WTC11 (cell line): ENCODE data around the gene CTNNA2. TPM values are rescaled to one million over a fixed set of nuclear protein-coding genes. Genes with fewer than 3 reads are reported as not detected.

ENCODE experiments used
- ATAC-seq: fragments of 200-7000 bp; cut with Tn5 transposase; 2 replicates; pipeline ENCODE4 v1.10.0; 2021; ENCODE audit warnings: mild to moderate bottlenecking, moderate library complexity
- CTCF ChIA-PET: fragments of 300-600 bp; sonication (Branson Sonifier 250); formaldehyde crosslinking; loops from one replicate; lab custom pipeline; 2021; ENCODE audit warnings: antibody characterized with exemption; lab: Charles Lee
- POLR2A ChIA-PET: fragments of 350-600 bp; sonication (Branson Sonifier 250); formaldehyde crosslinking; loops from one replicate; lab custom pipeline; 2021; ENCODE audit warnings: antibody characterized with exemption; lab: Charles Lee
- DNase-seq: peaks from one replicate; pipeline ENCODE4 v3.0.0; 2021; ENCODE audit warnings: low spot score
- H3K27ac Mint-ChIP-seq: 2 replicates; pipeline ENCODE4 v1.8.0; 2021; ENCODE audit warnings: mixed read lengths
- H3K27me3 Mint-ChIP-seq: 2 replicates; pipeline ENCODE4 v1.8.0; 2021; ENCODE audit warnings: low read depth, mild to moderate bottlenecking, moderate library complexity, mixed read lengths
- H3K36me3 Mint-ChIP-seq: 2 replicates; pipeline ENCODE4 v1.8.0; 2021; ENCODE audit warnings: mixed read lengths
- H3K4me1 Mint-ChIP-seq: 2 replicates; pipeline ENCODE4 v1.8.0; 2022; ENCODE audit warnings: mixed read lengths
- H3K4me3 Mint-ChIP-seq: 2 replicates; pipeline ENCODE4 v1.8.0; 2021; ENCODE audit warnings: mild to moderate bottlenecking, moderate library complexity, mixed read lengths
- H3K9me3 Mint-ChIP-seq: 2 replicates; pipeline ENCODE4 v1.8.0; 2021; ENCODE audit warnings: mixed read lengths
- EMX1 ChIP-seq: fragments of 250-450 bp; sonication (Bioruptor Pico); IDR thresholded peaks from 2 replicates; pipeline ENCODE4 v1.8.0; 2021; ENCODE audit warnings: mild to moderate bottlenecking
- ETV6 ChIP-seq: sonication (generic); formaldehyde crosslinking; IDR thresholded peaks from 2 replicates; pipeline ENCODE4 v1.8.1; 2022; ENCODE audit warnings: mild to moderate bottlenecking, missing genetic modification reagents
- FOXJ3 ChIP-seq: sonication (generic); formaldehyde crosslinking; IDR thresholded peaks from 2 replicates; pipeline ENCODE4 v1.9.0; 2021; ENCODE audit warnings: missing genetic modification reagents, mild to moderate bottlenecking, borderline replicate concordance
- FOXP1 ChIP-seq: sonication (generic); formaldehyde crosslinking; IDR thresholded peaks from 2 replicates; pipeline ENCODE4 v1.8.0; 2022; ENCODE audit warnings: missing genetic modification reagents, mild to moderate bottlenecking, moderate library complexity, borderline replicate concordance
- IRF2 ChIP-seq: sonication (generic); formaldehyde crosslinking; IDR thresholded peaks from 2 replicates; pipeline ENCODE4 v1.8.0; 2022; ENCODE audit warnings: low read depth, missing genetic modification reagents, borderline replicate concordance
- JAZF1 ChIP-seq: fragments of 250-450 bp; sonication (Bioruptor Pico); IDR thresholded peaks from 2 replicates; pipeline ENCODE4 v1.9.0; 2021; ENCODE audit warnings: moderate library complexity, mild to moderate bottlenecking, inconsistent platforms
- JUN ChIP-seq: sonication (generic); formaldehyde crosslinking; IDR thresholded peaks from 2 replicates; pipeline ENCODE4 v1.8.0; 2023; ENCODE audit warnings: mild to moderate bottlenecking, missing genetic modification reagents
- MXD4 ChIP-seq: fragments of 250-450 bp; sonication (Bioruptor Pico); IDR thresholded peaks from 2 replicates; pipeline ENCODE4 v1.8.0; 2021; ENCODE audit warnings: mild to moderate bottlenecking, moderate library complexity, borderline replicate concordance
- NR3C1 ChIP-seq: sonication (generic); formaldehyde crosslinking; conservative IDR thresholded peaks from 2 replicates; pipeline ENCODE4 v1.8.1; 2023; ENCODE audit warnings: low read depth, mild to moderate bottlenecking, missing genetic modification reagents
- OVOL2 ChIP-seq: fragments of 250-450 bp; sonication (Bioruptor Pico); IDR thresholded peaks from 2 replicates; pipeline ENCODE4 v1.9.0; 2021; ENCODE audit warnings: mild to moderate bottlenecking, borderline replicate concordance
- TEAD1 ChIP-seq: sonication (generic); formaldehyde crosslinking; IDR thresholded peaks from 2 replicates; pipeline ENCODE4 v1.8.0; 2022; ENCODE audit warnings: mild to moderate bottlenecking, missing genetic modification reagents
- ZNF219 ChIP-seq: sonication (generic); formaldehyde crosslinking; IDR thresholded peaks from 2 replicates; pipeline ENCODE4 v1.8.0; 2023; ENCODE audit warnings: missing genetic modification reagents, mild to moderate bottlenecking, borderline replicate concordance
- ZNF232 ChIP-seq: sonication (generic); formaldehyde crosslinking; IDR thresholded peaks from 2 replicates; pipeline ENCODE4 v1.8.0; 2022; ENCODE audit warnings: mild to moderate bottlenecking, missing genetic modification reagents
- total RNA-seq: library from RNA; stranded (reverse); gene quantifications from 3 replicates; pipeline ENCODE4 v1.2.3, GENCODE V29; 2021
- TF ChIP-seq, protein P1 (sequence below): sonication (generic); formaldehyde crosslinking; IDR thresholded peaks from 2 replicates; pipeline ENCODE4 v1.8.1; 2023; ENCODE audit warnings: mild to moderate bottlenecking, missing genetic modification reagents, borderline replicate concordance
- TF ChIP-seq, protein P2 (sequence below): sonication (generic); formaldehyde crosslinking; IDR thresholded peaks from 2 replicates; pipeline ENCODE4 v1.8.0; 2022; ENCODE audit warnings: mild to moderate bottlenecking, missing genetic modification reagents
- TF ChIP-seq, protein P3 (sequence below): sonication (generic); formaldehyde crosslinking; IDR thresholded peaks from 2 replicates; pipeline ENCODE4 v1.8.0; 2022; ENCODE audit warnings: mild to moderate bottlenecking, missing genetic modification reagents
- TF ChIP-seq, protein P4 (sequence below): sonication (generic); formaldehyde crosslinking; IDR thresholded peaks from 2 replicates; pipeline ENCODE4 v1.8.0; 2022; ENCODE audit warnings: mild to moderate bottlenecking, missing genetic modification reagents
- TF ChIP-seq, protein P5 (sequence below): fragments of 250-450 bp; sonication (Bioruptor Pico); IDR thresholded peaks from 2 replicates; pipeline ENCODE4 v1.9.0; 2021; ENCODE audit warnings: moderate library complexity, mild to moderate bottlenecking, inconsistent platforms, borderline replicate concordance
- TF ChIP-seq, protein P6 (sequence below): sonication (generic); formaldehyde crosslinking; IDR thresholded peaks from 2 replicates; pipeline ENCODE4 v1.8.1; 2023; ENCODE audit warnings: mild to moderate bottlenecking, missing genetic modification reagents
- TF ChIP-seq, protein P7 (sequence below): fragments of 250-450 bp; sonication (Bioruptor Pico); IDR thresholded peaks from 2 replicates; pipeline ENCODE4 v2.1.2; 2022; ENCODE audit warnings: mild to moderate bottlenecking, moderate library complexity
- TF ChIP-seq, protein P8 (sequence below): sonication (generic); formaldehyde crosslinking; IDR thresholded peaks from 2 replicates; pipeline ENCODE4 v1.8.0; 2023; ENCODE audit warnings: mild to moderate bottlenecking, missing genetic modification reagents

Gene CTNNA2
- total RNA-seq, 1 experiment from 2014 or later: 3.8 TPM

DNA sequence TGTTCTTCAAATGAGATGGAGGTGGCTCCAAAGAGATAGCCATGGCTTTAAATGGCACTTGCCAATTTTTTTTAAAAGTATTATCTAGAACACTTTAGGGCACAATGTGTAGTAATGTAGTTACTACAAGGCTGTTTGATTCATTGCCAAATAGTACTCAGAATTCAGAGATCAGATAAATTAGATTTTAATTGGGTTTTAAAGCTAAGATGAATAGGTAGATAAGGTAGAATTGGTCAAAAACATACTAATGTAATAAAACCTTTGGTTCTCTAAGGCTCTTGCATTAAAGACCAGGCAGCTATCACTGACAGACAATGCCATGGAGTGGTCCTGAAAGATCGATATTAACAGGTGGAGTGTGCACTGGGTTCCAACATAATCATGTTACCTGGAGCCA lies 425.8 kb downstream of the CTNNA2 start (continued):
- TF ChIP-seq, protein P1, sequence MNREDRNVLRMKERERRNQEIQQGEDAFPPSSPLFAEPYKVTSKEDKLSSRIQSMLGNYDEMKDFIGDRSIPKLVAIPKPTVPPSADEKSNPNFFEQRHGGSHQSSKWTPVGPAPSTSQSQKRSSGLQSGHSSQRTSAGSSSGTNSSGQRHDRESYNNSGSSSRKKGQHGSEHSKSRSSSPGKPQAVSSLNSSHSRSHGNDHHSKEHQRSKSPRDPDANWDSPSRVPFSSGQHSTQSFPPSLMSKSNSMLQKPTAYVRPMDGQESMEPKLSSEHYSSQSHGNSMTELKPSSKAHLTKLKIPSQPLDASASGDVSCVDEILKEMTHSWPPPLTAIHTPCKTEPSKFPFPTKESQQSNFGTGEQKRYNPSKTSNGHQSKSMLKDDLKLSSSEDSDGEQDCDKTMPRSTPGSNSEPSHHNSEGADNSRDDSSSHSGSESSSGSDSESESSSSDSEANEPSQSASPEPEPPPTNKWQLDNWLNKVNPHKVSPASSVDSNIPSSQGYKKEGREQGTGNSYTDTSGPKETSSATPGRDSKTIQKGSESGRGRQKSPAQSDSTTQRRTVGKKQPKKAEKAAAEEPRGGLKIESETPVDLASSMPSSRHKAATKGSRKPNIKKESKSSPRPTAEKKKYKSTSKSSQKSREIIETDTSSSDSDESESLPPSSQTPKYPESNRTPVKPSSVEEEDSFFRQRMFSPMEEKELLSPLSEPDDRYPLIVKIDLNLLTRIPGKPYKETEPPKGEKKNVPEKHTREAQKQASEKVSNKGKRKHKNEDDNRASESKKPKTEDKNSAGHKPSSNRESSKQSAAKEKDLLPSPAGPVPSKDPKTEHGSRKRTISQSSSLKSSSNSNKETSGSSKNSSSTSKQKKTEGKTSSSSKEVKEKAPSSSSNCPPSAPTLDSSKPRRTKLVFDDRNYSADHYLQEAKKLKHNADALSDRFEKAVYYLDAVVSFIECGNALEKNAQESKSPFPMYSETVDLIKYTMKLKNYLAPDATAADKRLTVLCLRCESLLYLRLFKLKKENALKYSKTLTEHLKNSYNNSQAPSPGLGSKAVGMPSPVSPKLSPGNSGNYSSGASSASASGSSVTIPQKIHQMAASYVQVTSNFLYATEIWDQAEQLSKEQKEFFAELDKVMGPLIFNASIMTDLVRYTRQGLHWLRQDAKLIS (CRISPR knock-in tag): no peak
- TF ChIP-seq EMX1 (CRISPR knock-in tag) (no peak), MXD4 (CRISPR knock-in tag) (no peak), FOXP1 (CRISPR knock-in tag) (no peak)
- TF ChIP-seq, protein P2, sequence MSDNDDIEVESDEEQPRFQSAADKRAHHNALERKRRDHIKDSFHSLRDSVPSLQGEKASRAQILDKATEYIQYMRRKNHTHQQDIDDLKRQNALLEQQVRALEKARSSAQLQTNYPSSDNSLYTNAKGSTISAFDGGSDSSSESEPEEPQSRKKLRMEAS (CRISPR knock-in tag): no peak

DNA sequence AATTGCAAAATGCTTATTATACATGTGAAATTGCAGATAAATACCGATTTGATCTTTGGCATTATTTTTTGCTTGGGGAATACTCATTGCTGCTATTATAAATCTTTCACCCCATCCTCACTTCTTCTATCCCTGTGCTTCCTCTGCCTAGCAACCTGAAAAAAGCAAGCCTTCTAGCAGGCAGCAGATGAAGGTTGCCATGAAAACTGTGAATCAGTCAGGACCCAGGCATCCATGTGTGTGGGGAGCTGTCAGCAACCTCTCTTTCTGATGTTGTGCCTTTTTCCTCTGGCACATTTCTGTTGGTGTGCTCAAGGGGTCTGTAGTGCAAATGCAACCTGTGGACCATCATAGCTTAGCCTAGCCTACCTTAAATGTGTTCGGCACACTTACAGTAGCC lies 427.5 kb downstream of the CTNNA2 start:
- H3K36me3 Mint-ChIP-seq: no peaks in the 10 kb centered on the region
- DNase-seq (no peak), ATAC-seq (no peak)
- no peaks in the 10 kb centered on the region for H3K9me3 Mint-ChIP-seq
- TF ChIP-seq JUN (CRISPR knock-in tag) (no peak), IRF2 (CRISPR knock-in tag) (no peak), ETV6 (CRISPR knock-in tag) (no peak)
- POLR2A ChIA-PET: no interaction called here
- H3K27me3 Mint-ChIP-seq: no peaks in the 10 kb centered on the region
- H3K4me1 Mint-ChIP-seq: peaks cover 23% of the 10 kb centered on the region
- H3K4me3 Mint-ChIP-seq: no peak overlapping the region
- CTCF ChIA-PET: no interaction called here
- H3K27ac Mint-ChIP-seq: no peak overlapping the region

DNA sequence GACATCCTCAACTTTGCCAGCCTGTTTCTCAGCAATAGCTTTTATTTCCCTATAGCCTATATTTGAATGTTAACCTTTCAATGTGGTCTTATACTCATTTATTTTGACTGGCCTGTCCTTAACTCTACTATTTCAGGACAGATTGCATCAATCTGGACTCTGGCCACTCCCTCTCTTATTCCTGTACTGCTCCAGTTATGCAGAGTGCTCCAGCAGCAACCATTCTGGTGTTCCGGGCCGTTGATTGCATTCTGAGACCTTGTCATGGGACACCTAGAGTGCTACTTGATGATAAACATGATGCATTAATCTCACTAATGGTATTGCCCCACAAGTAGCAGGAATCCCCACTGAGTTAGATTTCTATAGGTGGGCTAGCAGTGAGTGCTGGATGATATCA lies 428.3 kb downstream of the CTNNA2 start:
- Mint-ChIP-seq H3K9me3 (no peaks in the 10 kb centered on the region), H3K4me1 (peaks cover 16% of the 10 kb centered on the region), H3K27ac (no peak overlapping the region), H3K27me3 (no peaks in the 10 kb centered on the region), H3K4me3 (no peak overlapping the region), H3K36me3 (no peaks in the 10 kb centered on the region)
- TF ChIP-seq, protein P3, sequence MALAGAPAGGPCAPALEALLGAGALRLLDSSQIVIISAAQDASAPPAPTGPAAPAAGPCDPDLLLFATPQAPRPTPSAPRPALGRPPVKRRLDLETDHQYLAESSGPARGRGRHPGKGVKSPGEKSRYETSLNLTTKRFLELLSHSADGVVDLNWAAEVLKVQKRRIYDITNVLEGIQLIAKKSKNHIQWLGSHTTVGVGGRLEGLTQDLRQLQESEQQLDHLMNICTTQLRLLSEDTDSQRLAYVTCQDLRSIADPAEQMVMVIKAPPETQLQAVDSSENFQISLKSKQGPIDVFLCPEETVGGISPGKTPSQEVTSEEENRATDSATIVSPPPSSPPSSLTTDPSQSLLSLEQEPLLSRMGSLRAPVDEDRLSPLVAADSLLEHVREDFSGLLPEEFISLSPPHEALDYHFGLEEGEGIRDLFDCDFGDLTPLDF (CRISPR knock-in tag): no peak
- TF ChIP-seq ZNF232 (CRISPR knock-in tag) (no peak), NR3C1 (CRISPR knock-in tag) (no peak), TEAD1 (no peak), OVOL2 (no peak), JAZF1 (CRISPR knock-in tag) (no peak), ZNF219 (no peak), FOXJ3 (no peak)
- TF ChIP-seq, protein P4, sequence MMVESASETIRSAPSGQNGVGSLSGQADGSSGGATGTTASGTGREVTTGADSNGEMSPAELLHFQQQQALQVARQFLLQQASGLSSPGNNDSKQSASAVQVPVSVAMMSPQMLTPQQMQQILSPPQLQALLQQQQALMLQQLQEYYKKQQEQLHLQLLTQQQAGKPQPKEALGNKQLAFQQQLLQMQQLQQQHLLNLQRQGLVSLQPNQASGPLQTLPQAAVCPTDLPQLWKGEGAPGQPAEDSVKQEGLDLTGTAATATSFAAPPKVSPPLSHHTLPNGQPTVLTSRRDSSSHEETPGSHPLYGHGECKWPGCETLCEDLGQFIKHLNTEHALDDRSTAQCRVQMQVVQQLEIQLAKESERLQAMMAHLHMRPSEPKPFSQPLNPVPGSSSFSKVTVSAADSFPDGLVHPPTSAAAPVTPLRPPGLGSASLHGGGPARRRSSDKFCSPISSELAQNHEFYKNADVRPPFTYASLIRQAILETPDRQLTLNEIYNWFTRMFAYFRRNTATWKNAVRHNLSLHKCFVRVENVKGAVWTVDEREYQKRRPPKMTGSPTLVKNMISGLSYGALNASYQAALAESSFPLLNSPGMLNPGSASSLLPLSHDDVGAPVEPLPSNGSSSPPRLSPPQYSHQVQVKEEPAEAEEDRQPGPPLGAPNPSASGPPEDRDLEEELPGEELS (CRISPR knock-in tag): no peak
- TF ChIP-seq, protein P5, sequence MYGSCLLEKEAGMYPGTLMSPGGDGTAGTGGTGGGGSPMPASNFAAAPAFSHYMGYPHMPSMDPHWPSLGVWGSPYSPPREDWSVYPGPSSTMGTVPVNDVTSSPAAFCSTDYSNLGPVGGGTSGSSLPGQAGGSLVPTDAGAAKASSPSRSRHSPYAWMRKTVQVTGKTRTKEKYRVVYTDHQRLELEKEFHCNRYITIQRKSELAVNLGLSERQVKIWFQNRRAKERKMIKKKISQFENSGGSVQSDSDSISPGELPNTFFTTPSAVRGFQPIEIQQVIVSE: no peak
- TF ChIP-seq, protein P6, sequence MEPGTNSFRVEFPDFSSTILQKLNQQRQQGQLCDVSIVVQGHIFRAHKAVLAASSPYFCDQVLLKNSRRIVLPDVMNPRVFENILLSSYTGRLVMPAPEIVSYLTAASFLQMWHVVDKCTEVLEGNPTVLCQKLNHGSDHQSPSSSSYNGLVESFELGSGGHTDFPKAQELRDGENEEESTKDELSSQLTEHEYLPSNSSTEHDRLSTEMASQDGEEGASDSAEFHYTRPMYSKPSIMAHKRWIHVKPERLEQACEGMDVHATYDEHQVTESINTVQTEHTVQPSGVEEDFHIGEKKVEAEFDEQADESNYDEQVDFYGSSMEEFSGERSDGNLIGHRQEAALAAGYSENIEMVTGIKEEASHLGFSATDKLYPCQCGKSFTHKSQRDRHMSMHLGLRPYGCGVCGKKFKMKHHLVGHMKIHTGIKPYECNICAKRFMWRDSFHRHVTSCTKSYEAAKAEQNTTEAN (CRISPR knock-in tag): no peak
- TF ChIP-seq, protein P7, sequence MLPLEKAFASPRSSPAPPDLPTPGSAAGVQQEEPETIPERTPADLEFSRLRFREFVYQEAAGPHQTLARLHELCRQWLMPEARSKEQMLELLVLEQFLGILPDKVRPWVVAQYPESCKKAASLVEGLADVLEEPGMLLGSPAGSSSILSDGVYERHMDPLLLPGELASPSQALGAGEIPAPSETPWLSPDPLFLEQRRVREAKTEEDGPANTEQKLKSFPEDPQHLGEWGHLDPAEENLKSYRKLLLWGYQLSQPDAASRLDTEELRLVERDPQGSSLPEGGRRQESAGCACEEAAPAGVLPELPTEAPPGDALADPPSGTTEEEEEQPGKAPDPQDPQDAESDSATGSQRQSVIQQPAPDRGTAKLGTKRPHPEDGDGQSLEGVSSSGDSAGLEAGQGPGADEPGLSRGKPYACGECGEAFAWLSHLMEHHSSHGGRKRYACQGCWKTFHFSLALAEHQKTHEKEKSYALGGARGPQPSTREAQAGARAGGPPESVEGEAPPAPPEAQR: no peak
- TF ChIP-seq, protein P8, sequence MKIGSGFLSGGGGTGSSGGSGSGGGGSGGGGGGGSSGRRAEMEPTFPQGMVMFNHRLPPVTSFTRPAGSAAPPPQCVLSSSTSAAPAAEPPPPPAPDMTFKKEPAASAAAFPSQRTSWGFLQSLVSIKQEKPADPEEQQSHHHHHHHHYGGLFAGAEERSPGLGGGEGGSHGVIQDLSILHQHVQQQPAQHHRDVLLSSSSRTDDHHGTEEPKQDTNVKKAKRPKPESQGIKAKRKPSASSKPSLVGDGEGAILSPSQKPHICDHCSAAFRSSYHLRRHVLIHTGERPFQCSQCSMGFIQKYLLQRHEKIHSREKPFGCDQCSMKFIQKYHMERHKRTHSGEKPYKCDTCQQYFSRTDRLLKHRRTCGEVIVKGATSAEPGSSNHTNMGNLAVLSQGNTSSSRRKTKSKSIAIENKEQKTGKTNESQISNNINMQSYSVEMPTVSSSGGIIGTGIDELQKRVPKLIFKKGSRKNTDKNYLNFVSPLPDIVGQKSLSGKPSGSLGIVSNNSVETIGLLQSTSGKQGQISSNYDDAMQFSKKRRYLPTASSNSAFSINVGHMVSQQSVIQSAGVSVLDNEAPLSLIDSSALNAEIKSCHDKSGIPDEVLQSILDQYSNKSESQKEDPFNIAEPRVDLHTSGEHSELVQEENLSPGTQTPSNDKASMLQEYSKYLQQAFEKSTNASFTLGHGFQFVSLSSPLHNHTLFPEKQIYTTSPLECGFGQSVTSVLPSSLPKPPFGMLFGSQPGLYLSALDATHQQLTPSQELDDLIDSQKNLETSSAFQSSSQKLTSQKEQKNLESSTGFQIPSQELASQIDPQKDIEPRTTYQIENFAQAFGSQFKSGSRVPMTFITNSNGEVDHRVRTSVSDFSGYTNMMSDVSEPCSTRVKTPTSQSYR (CRISPR knock-in tag): no peak
- no peak for DNase-seq
- CTCF ChIA-PET: no interaction called here
- POLR2A ChIA-PET: no interaction called here
- ATAC-seq: no peak
